Astrocyte (in vitro differentiated cells and primary cell): ENCODE results near the gene GABPB1.

ENCODE experiments used
- EZH2 ChIP-seq: IDR thresholded peaks from 2 replicates; pipeline ENCODE4 v1.6.1; 2012; ENCODE audit warnings: mild to moderate bottlenecking, low read length, inconsistent platforms; ENCODE audit not compliant: insufficient read depth
- TF ChIP-seq, protein P1 (sequence below): IDR thresholded peaks from 2 replicates; pipeline ENCODE4 v1.5.1; 2011; ENCODE audit warnings: low read depth, mild to moderate bottlenecking, inconsistent platforms, low read length, moderate library complexity; ENCODE audit not compliant: insufficient read depth

DNA sequence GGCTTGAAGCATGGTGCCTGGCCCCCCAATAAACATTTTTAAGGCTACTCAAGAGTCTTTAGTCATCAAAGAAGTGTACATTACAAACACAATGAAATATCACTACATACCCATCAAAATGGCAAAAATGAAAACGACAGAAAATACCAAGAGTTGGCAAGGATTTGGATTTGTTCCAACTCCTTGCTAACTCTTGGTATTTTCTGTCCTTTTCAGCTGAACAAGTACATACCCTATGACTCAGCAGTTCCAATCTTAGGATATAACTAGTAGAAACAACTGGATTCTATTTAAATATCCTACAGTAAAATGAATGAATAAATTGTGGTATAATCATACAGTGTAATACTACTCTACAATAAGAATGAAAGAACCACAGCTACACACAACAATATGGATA is 25.1 kb upstream of the GABPB1 start:
- TF ChIP-seq, protein P1, sequence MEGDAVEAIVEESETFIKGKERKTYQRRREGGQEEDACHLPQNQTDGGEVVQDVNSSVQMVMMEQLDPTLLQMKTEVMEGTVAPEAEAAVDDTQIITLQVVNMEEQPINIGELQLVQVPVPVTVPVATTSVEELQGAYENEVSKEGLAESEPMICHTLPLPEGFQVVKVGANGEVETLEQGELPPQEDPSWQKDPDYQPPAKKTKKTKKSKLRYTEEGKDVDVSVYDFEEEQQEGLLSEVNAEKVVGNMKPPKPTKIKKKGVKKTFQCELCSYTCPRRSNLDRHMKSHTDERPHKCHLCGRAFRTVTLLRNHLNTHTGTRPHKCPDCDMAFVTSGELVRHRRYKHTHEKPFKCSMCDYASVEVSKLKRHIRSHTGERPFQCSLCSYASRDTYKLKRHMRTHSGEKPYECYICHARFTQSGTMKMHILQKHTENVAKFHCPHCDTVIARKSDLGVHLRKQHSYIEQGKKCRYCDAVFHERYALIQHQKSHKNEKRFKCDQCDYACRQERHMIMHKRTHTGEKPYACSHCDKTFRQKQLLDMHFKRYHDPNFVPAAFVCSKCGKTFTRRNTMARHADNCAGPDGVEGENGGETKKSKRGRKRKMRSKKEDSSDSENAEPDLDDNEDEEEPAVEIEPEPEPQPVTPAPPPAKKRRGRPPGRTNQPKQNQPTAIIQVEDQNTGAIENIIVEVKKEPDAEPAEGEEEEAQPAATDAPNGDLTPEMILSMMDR = no peak
- no peak for TF ChIP-seq EZH2
